Adrenal gland (tissue), 12 donors: ENCODE measurements around the gene ACY1. TPM values are rescaled to one million over a fixed set of nuclear protein-coding genes. Genes with fewer than 3 reads are reported as not detected.

Source experiments
- DNase-seq, 7 donors: peaks; one replicate each; pipeline ENCODE4 v3.0.0-alpha.2; 2019 to 2020
- H3K27ac ChIP-seq, 5 donors: fragments of 200-600 bp; sonication (generic) in 4 of 5; 1 replicate in 3 of 5; 2 replicates in 2 of 5; pipeline versions ENCODE4 v1.5.1 to v1.8.0; 2016 to 2020; ENCODE audit warnings: mild to moderate bottlenecking in 1 of 5
- H3K27me3 ChIP-seq: fragments of 200-600 bp; 2 replicates; pipeline ENCODE4 v1.8.0; 2021
- H3K36me3 ChIP-seq, 2 donors: fragments of 200-600 bp; replicated peaks in 1 of 2; 1 replicate in 1 of 2; 2 replicates in 1 of 2; pipeline versions ENCODE4 v1.5.1 to v1.8.0; 2018 to 2022
- H3K4me1 ChIP-seq, 2 donors: fragments of 200-600 bp; replicated peaks in 1 of 2; 1 replicate in 1 of 2; 2 replicates in 1 of 2; pipeline versions ENCODE4 v1.5.1 to v1.8.0; 2018 to 2021
- H3K4me3 ChIP-seq, 4 donors: fragments of 200-600 bp; sonication (generic) in 3 of 4; one replicate each; pipeline ENCODE4 v1.5.1; 2016 to 2018
- H3K9me3 ChIP-seq, 3 donors: fragments of 200-600 bp; sonication (generic) in 1 of 3; replicated peaks in 1 of 3; 1 replicate in 2 of 3; 2 replicates in 1 of 3; pipeline versions ENCODE4 v1.5.1 to v1.8.0; 2016 to 2021
- CTCF ChIP-seq, 6 experiments: fragments of 450-650 bp in 4 of 6; fragments of 200-600 bp in 2 of 6; sonication (generic) in 1 of 6; IDR thresholded peaks; 1 replicate in 5 of 6; 2 replicates in 1 of 6; pipeline versions ENCODE4 v1.5.1 to v1.8.0; 2016 to 2021; ENCODE audit warnings: antibody characterized with exemption in 6 of 6, mild to moderate bottlenecking in 2 of 6, moderate library complexity in 1 of 6
- POLR2A ChIP-seq, 2 donors: fragments of 450-650 bp; IDR thresholded peaks; one replicate each; pipeline ENCODE4 v1.6.1; 2017; ENCODE audit warnings: antibody characterized with exemption in 2 of 2, mild to moderate bottlenecking in 2 of 2, moderate library complexity in 1 of 2
- WGBS, 4 donors: extraction: QIAGEN DNeasy Blood & Tissue Kit in 2 of 4; methylation state at CpG; one replicate each; pipeline versions ENCODE4 v1.1.5 to v1.1.7; 2013 to 2017; 5-methylcytosine and 5-hydroxymethylcytosine counted together
- intact Hi-C, 2 donors: fragments of 100-400 bp; cut with DNase I; formaldehyde crosslinking; loops; one replicate each; pipeline versions ENCODE4 v1.14.1 to v1.15.0; 2022 to 2023
- polyA plus RNA-seq, 3 donors: library from polyadenylated mRNA; stranded (reverse); fragments of 200-250 nt in 2 of 3; fragments of 350-450 nt in 1 of 3; fragmentation: Illumina TruSeq in 1 of 3; extraction: RNeasy Lipid Tissue Mini Kit (QIAGEN cat#74804) in 1 of 3; gene quantifications; one replicate each; pipeline ENCODE4 v1.2.3, GENCODE V29; 2013 to 2014
- total RNA-seq, 9 donors: library from RNA; depleted of rRNA in 4 of 9; stranded (reverse); fragments of >200 nt in 4 of 9; fragments of 120-200 nt in 1 of 9; fragmentation: NEBNext Ultra II Directional in 1 of 9; extraction: Animal tissue kit (Norgen Biotek cat#: 25700) in 1 of 9; gene quantifications; one replicate each; pipeline versions ENCODE4 v1.1.0 to v1.2.4, GENCODE V29; 2013 to 2023
- donor health status: healthy with polysubstance abuse.
- donor health status: Bipolar disorder and iron deficiency.
- donor health status: DM: yes; HTN: yes; CAD: no.
- donor health status: DM: no; HTN: no; CAD: no.
- donor health status: DM: no; HTN: no; CAD: no.
- donor health status: DM: yes; HTN: yes; CAD: no.

Gene ACY1
- total and polyA plus RNA-seq, 12 donors: 37.3 to 122 (median 74.2) TPM

GRCh38 chr3:51968883-51969678 is 14.3 kb upstream of the ACY1 start:
- intact Hi-C loops: no loop called here
- H3K27ac ChIP-seq: peak overlapping the region in 1 of 5 donors; percentile 97
- TF ChIP-seq POLR2A (IDR thresholded peaks at IDR 0.05) (no peak), CTCF (IDR thresholded peaks at IDR 0.05) (no peak)

GRCh38 chr3:51969841-51970240 is 13.5 kb upstream of the ACY1 start:
- H3K27ac ChIP-seq: peak overlapping the region in 1 of 5 donors; percentile 16
- TF ChIP-seq POLR2A (IDR thresholded peaks at IDR 0.05) (no peak), CTCF (IDR thresholded peaks at IDR 0.05) (no peak)
- H3K4me1 ChIP-seq: peaks cover 30 to 59% of the 10 kb centered on the region in 2 donors
- 69 to 73% methylated on average over 4 of the region's 4 CpGs; no CpG with 5 or more reads in 2 of the 4 donors for WGBS, 4 donors
- intact Hi-C loops: no loop called here
- H3K36me3 ChIP-seq: no peaks in the 10 kb centered on the region
- H3K9me3 ChIP-seq: no peaks in the 10 kb centered on the region
- H3K4me3 ChIP-seq: no peak overlapping the region
- H3K27me3 ChIP-seq: no peaks in the 10 kb centered on the region
- DNase-seq: no peak

More at GRCh38 chr3:51968883-51969678, 14.3 kb upstream of the ACY1 start:
- Histone ChIP-seq H3K27me3 (no peaks in the 10 kb centered on the region), H3K9me3 (no peaks in the 10 kb centered on the region), H3K36me3 (no peaks in the 10 kb centered on the region), H3K4me3 (no peak overlapping the region), H3K4me1 (peaks cover 22 to 52% of the 10 kb centered on the region in 2 donors)
- WGBS, 4 donors: 74 to 92% (median 86%) methylated on average over 6 of the region's 6 CpGs
- DNase-seq: no peak

- Histone ChIP-seq H3K27ac (peak overlapping the region in 3 of 5 donors; percentile 30 to 46 (median 35)), H3K4me3 (no peak overlapping the region), H3K27me3 (no peaks in the 10 kb centered on the region), H3K9me3 (no peaks in the 10 kb centered on the region), H3K4me1 (peaks cover 34 to 63% of the 10 kb centered on the region in 2 donors), H3K36me3 (no peaks in the 10 kb centered on the region)
- 55 to 72% (median 61%) methylated on average over 4 to 6 of the region's 6 CpGs for WGBS, 4 donors
- intact Hi-C loops: no loop called here
- TF ChIP-seq CTCF (IDR thresholded peaks at IDR 0.05) (no peak), POLR2A (IDR thresholded peaks at IDR 0.05) (no peak)
- peak in 3 of 7 donors; percentile 52 to 72 (median 59) for DNase-seq
Measured at GRCh38 chr3:51970606-51971300, 12.6 kb upstream of the ACY1 start.

GRCh38 chr3:51971350-51971749 is 12.0 kb upstream of the ACY1 start:
- Histone ChIP-seq H3K9me3 (no peaks in the 10 kb centered on the region), H3K36me3 (no peaks in the 10 kb centered on the region), H3K27me3 (no peaks in the 10 kb centered on the region), H3K27ac (peak overlapping the region in 3 of 5 donors; percentile 13 to 46 (median 35)), H3K4me1 (peaks cover 35 to 63% of the 10 kb centered on the region in 2 donors), H3K4me3 (no peak overlapping the region)
- no peak for DNase-seq
- 88 to 92% (median 90%) methylated on average over 9 to 11 of the region's 11 CpGs; no CpG with 5 or more reads in 1 of the 4 donors for WGBS, 4 donors
- intact Hi-C loops: no loop called here
- TF ChIP-seq CTCF (IDR thresholded peaks at IDR 0.05): no peak
- no peak for TF ChIP-seq POLR2A (IDR thresholded peaks at IDR 0.05)
